GM12878 (cell line): ENCODE results near the gene AMPD3. TPM values are rescaled to one million over a fixed set of nuclear protein-coding genes. Genes with fewer than 3 reads are reported as not detected.

Experiments used
- ATAC-seq: fragments of 200-7000 bp; cut with Tn5 transposase; 3 replicates; pipeline ENCODE4 v1.9.1; 2020; ENCODE audit warnings: mild to moderate bottlenecking, moderate library complexity
- BruUV-seq: library from RNA; stranded (reverse); fragments of 400-500 nt; replicated peaks from 2 replicates; lab custom pipeline; 2021; lab: Mats Ljungman, UMichigan
- CTCF ChIA-PET: fragments of 300-600 bp; sonication (Branson Sonifier 250); formaldehyde crosslinking; extraction: SDS; loops from one replicate; lab custom pipeline; 2021; ENCODE audit warnings: inconsistent platforms; lab: Yijun Ruan, JAX
- POLR2A ChIA-PET: fragments of 350-600 bp; formaldehyde crosslinking; extraction: SDS; loops from one replicate; lab custom pipeline; 2021; ENCODE audit warnings: inconsistent platforms; lab: Charles Lee
- RAD21 ChIA-PET: fragments of 300-600 bp; sonication (Branson Sonifier 250); formaldehyde crosslinking; loops from one replicate; lab custom pipeline; 2023; ENCODE audit warnings: antibody characterized with exemption; ENCODE audit not compliant: unreplicated experiment; lab: Charles Lee
- SMC1A ChIA-PET: fragments of 300-600 bp; sonication (Branson Sonifier 250); formaldehyde crosslinking; loops from one replicate; lab custom pipeline; 2023; ENCODE audit not compliant: unreplicated experiment, uncharacterized antibody; lab: Charles Lee
- DNase-seq: peaks from one replicate; pipeline ENCODE4 v3.0.0-alpha.2; 2011; ENCODE audit warnings: low read depth, low spot score
- FAIRE-seq: peaks from 3 replicates; lab custom pipeline; 2011; peaks lifted over from hg19 to GRCh38; lab: Jason Lieb, UNC
- H2AFZ ChIP-seq: 2 replicates; pipeline ENCODE4 v1.6.0; 2011; ENCODE audit warnings: low read depth, low read length, control low read depth; ENCODE audit not compliant: control insufficient read depth
- H3K27ac ChIP-seq: 2 replicates; pipeline ENCODE4 v1.5.1; 2011; ENCODE audit warnings: control low read depth; ENCODE audit not compliant: control insufficient read depth, insufficient read depth
- H3K27me3 ChIP-seq, 2 experiments: replicated peaks in 1 of 2; 2 replicates each; pipeline versions ENCODE4 v1.6.0 to v1.6.1; 2011; ENCODE audit warnings: low read length in 1 of 2; ENCODE audit not compliant: control insufficient read depth in 2 of 2, insufficient read depth in 2 of 2
- H3K36me3 ChIP-seq, 2 experiments: 2 replicates each; pipeline ENCODE4 v1.5.1; 2011; ENCODE audit warnings: low read length in 1 of 2; ENCODE audit not compliant: control insufficient read depth in 2 of 2, insufficient read depth in 2 of 2
- H3K4me1 ChIP-seq: 2 replicates; pipeline ENCODE4 v1.6.1; 2011; ENCODE audit warnings: mild to moderate bottlenecking, low read length, moderate library complexity, mixed read lengths; ENCODE audit not compliant: control insufficient read depth, insufficient read depth
- H3K4me2 ChIP-seq: 2 replicates; pipeline ENCODE4 v1.6.0; 2011; ENCODE audit warnings: control low read depth; ENCODE audit not compliant: control insufficient read depth, insufficient read depth
- H3K4me3 ChIP-seq: fragments of 200-600 bp; sonication (generic); 2 replicates; pipeline ENCODE4 v1.5.1; 2016
- H3K79me2 ChIP-seq: 2 replicates; pipeline ENCODE4 v1.6.0; 2011; ENCODE audit warnings: low read length; ENCODE audit not compliant: control insufficient read depth, insufficient read depth
- H3K9ac ChIP-seq: 2 replicates; pipeline ENCODE4 v1.8.0; 2011; ENCODE audit warnings: low read length, control low read depth, mixed read lengths; ENCODE audit not compliant: control insufficient read depth, insufficient read depth
- H3K9me3 ChIP-seq: replicated peaks from 3 replicates; pipeline ENCODE4 v1.5.1; 2011; ENCODE audit warnings: mild to moderate bottlenecking, low read length; ENCODE audit not compliant: control insufficient read depth, insufficient read depth
- H4K20me1 ChIP-seq: 2 replicates; pipeline ENCODE4 v1.6.0; 2011; ENCODE audit not compliant: control insufficient read depth, insufficient read depth
- BCLAF1 ChIP-seq: fragments of 450-650 bp; IDR thresholded peaks from 2 replicates; pipeline ENCODE4 v1.6.1; 2017; ENCODE audit warnings: antibody characterized with exemption, mild to moderate bottlenecking, moderate library complexity
- EGR1 ChIP-seq, 2 experiments: IDR thresholded peaks; 1 replicate in 1 of 2; 2 replicates in 1 of 2; pipeline ENCODE4 v1.6.1; 2011 to 2012; ENCODE audit warnings: low read depth in 2 of 2, low read length in 2 of 2, borderline replicate concordance in 1 of 2, mild to moderate bottlenecking in 1 of 2, moderate library complexity in 1 of 2
- ETV6 ChIP-seq, 2 experiments: fragments of 450-650 bp in 1 of 2; IDR thresholded peaks in 1 of 2; conservative IDR thresholded peaks in 1 of 2; 2 replicates each; pipeline ENCODE4 v1.6.1; 2014; ENCODE audit warnings: antibody characterized with exemption in 1 of 2, borderline replicate concordance in 1 of 2, low read depth in 1 of 2, mild to moderate bottlenecking in 1 of 2, moderate library complexity in 1 of 2
- HCFC1 ChIP-seq: fragments of 150-350 bp; IDR thresholded peaks from 2 replicates; pipeline ENCODE4 v1.6.1; 2014; ENCODE audit warnings: low read length
- IRF3 ChIP-seq: fragments of 450-650 bp; IDR thresholded peaks from 2 replicates; pipeline ENCODE4 v1.6.1; 2014; ENCODE audit warnings: mild to moderate bottlenecking
- IRF4 ChIP-seq: IDR thresholded peaks from 2 replicates; pipeline ENCODE4 v1.6.1; 2011; ENCODE audit warnings: low read depth, low read length
- MXI1 ChIP-seq: fragments of 150-350 bp; IDR thresholded peaks from 2 replicates; pipeline ENCODE4 v1.6.1; 2011; ENCODE audit warnings: low read depth, mild to moderate bottlenecking, inconsistent platforms, low read length, improper control_type of control experiment
- TCF7 ChIP-seq: IDR thresholded peaks from 2 replicates; pipeline ENCODE4 v1.6.1; 2014; ENCODE audit warnings: antibody characterized with exemption, borderline replicate concordance
- WGBS: methylation state at CpG from one replicate; pipeline ENCODE4 v1.1.6; 2016; ENCODE audit warnings: low lambda C conversion rate; ENCODE audit not compliant: insufficient replicate concordance, insufficient coverage; ENCODE audit errors: missing lambda C conversion rate; 5-methylcytosine and 5-hydroxymethylcytosine counted together
- in situ Hi-C: fragments of 300-500 bp; cut with MboI; formaldehyde crosslinking; loops from 9 replicates; pipeline ENCODE4 v1.14.3; 2018; ENCODE audit warnings: mixed read lengths
- intact Hi-C: fragments of 100-400 bp; cut with micrococcal nuclease; formaldehyde crosslinking; loops from one replicate; pipeline ENCODE4 v1.14.2; 2022; ENCODE audit not compliant: unreplicated experiment
- polyA plus RNA-seq, 11 experiments: library from polyadenylated mRNA; depleted of rRNA in 4 of 11; unstranded in 6 of 11; stranded (reverse) in 5 of 11; fragments of >200 nt; fragmentation: Nextera tagmentation in 4 of 11; fragmentation: Illumina TruSeq in 1 of 11; extraction: Ambion mirVana in 4 of 11; extraction: Trizol in 1 of 11; gene quantifications; 1 replicate in 1 of 11; 2 replicates in 10 of 11; pipeline versions ENCODE4 v1.2.1 to v1.2.3, GENCODE V29; 2011 to 2016; ENCODE audit warnings: inconsistent platforms in 2 of 11, missing spikeins in 2 of 11, low read depth in 1 of 11
- total RNA-seq, 4 experiments: library from RNA; depleted of rRNA in 3 of 4; stranded (reverse); fragments of >200 nt in 3 of 4; fragmentation: Illumina TruSeq in 1 of 4; extraction: Trizol in 1 of 4; gene quantifications; 2 replicates each; pipeline versions ENCODE4 v1.2.1 to v1.2.3, GENCODE V29; 2013 to 2021
- TF ChIP-seq, protein P1 (sequence below): fragments of 450-650 bp; formaldehyde crosslinking; IDR thresholded peaks from 2 replicates; pipeline ENCODE4 v1.4.0; 2022; ENCODE audit warnings: mild to moderate bottlenecking, moderate library complexity

AMPD3 gene
- total and polyA plus RNA-seq, 10 of the 15 experiments (the other 5 are each of a cell fraction or from before 2014, with no cell fraction given) = 5.6 to 28.6 (median 15.9) TPM

GRCh38 chr11:10478066-10478465 is 23.0 kb downstream of the AMPD3 start:
- in situ Hi-C loops (no loop called here), intact Hi-C loops (no loop called here)
- Histone ChIP-seq H3K4me2 (no peak overlapping the region), H3K27me3 (no peaks in the 10 kb centered on the region; a peak in 1 of 4 replicates), H3K36me3 (peaks cover 0 to 3% of the 10 kb centered on the region in 2 experiments; a peak in 3 of 4 replicates), H3K4me1 (no peaks in the 10 kb centered on the region), H3K4me3 (no peak overlapping the region), H3K9ac (no peak overlapping the region), H3K27ac (no peak overlapping the region), H4K20me1 (no peaks in the 10 kb centered on the region; the same call in 1 of the 2 replicates), H3K79me2 (no peaks in the 10 kb centered on the region), H3K9me3 (no peaks in the 10 kb centered on the region), H2AFZ (no peak overlapping the region)
- CTCF ChIA-PET = no interaction called here
- 19% methylated on average over 3 of the region's 3 CpGs for WGBS
- BruUV-seq = no TSS peak
- SMC1A ChIA-PET = no interaction called here
- POLR2A ChIA-PET = no interaction called here
- TF ChIP-seq TCF7 (no peak), IRF3 (no peak), MXI1 (no peak), HCFC1 (no peak), IRF4 (no peak), BCLAF1 (no peak), ETV6 (conservative IDR thresholded peaks at IDR 0.05 in 1 of 2, IDR thresholded peaks at IDR 0.05 in 1 of 2; ENCODE audit: borderline replicate concordance in 1 of 2, low read depth in 1 of 2) (no peak), EGR1 (IDR thresholded peaks at IDR 0.05; ENCODE audit: borderline replicate concordance in 1 of 2, low read depth in 2 of 2, low read length in 2 of 2) (no peak)
- TF ChIP-seq, protein P1, sequence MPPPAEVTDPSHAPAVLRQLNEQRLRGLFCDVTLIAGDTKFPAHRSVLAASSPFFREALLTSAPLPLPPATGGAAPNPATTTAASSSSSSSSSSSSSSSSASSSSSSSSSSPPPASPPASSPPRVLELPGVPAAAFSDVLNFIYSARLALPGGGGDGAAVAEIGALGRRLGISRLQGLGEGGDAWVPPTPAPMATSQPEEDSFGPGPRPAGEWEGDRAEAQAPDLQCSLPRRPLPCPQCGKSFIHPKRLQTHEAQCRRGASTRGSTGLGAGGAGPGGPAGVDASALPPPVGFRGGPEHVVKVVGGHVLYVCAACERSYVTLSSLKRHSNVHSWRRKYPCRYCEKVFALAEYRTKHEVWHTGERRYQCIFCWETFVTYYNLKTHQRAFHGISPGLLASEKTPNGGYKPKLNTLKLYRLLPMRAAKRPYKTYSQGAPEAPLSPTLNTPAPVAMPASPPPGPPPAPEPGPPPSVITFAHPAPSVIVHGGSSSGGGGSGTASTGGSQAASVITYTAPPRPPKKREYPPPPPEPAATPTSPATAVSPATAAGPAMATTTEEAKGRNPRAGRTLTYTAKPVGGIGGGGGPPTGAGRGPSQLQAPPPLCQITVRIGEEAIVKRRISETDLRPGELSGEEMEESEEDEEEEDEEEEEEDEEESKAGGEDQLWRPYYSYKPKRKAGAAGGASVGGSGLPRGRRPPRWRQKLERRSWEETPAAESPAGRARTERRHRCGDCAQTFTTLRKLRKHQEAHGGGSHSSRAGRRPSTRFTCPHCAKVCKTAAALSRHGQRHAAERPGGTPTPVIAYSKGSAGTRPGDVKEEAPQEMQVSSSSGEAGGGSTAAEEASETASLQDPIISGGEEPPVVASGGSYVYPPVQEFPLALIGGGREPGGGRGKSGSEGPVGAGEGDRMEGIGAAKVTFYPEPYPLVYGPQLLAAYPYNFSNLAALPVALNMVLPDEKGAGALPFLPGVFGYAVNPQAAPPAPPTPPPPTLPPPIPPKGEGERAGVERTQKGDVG = no peak
- RAD21 ChIA-PET = no interaction called here
- ATAC-seq (no peak), FAIRE-seq (no peak), DNase-seq (no peak)
